Measurements from ENCODE around the gene NTRK2.

The NTRK2 gene

DNA sequence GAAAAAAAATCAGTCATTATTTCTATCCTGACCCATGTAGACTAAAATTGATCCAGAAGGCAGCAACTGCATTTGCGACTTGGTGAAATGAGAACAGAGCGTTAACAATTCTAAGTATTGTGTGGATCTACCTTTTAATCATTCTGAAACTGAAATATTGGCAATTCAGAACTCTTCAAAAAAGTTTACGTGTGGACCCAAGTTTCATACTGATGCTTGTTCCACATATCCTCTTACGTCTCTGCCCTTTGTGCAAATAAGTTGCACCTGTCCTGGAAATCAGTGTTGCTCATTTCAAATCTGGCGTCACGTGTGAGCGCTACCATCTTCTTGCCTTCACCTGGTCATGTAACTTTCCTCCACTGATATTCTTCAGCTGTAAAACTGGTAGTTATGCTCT, 74.7 kb downstream of the NTRK2 start:
- TF ChIP-seq, protein P1, sequence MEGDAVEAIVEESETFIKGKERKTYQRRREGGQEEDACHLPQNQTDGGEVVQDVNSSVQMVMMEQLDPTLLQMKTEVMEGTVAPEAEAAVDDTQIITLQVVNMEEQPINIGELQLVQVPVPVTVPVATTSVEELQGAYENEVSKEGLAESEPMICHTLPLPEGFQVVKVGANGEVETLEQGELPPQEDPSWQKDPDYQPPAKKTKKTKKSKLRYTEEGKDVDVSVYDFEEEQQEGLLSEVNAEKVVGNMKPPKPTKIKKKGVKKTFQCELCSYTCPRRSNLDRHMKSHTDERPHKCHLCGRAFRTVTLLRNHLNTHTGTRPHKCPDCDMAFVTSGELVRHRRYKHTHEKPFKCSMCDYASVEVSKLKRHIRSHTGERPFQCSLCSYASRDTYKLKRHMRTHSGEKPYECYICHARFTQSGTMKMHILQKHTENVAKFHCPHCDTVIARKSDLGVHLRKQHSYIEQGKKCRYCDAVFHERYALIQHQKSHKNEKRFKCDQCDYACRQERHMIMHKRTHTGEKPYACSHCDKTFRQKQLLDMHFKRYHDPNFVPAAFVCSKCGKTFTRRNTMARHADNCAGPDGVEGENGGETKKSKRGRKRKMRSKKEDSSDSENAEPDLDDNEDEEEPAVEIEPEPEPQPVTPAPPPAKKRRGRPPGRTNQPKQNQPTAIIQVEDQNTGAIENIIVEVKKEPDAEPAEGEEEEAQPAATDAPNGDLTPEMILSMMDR (conservative IDR thresholded peaks at IDR 0.05; ENCODE audit: low read depth, low read length) = no peak
- no peak overlapping the region for H3K4me3 ChIP-seq (ENCODE audit: low read length)
- DNase-seq (ENCODE audit: low read depth) = no peak

DNA sequence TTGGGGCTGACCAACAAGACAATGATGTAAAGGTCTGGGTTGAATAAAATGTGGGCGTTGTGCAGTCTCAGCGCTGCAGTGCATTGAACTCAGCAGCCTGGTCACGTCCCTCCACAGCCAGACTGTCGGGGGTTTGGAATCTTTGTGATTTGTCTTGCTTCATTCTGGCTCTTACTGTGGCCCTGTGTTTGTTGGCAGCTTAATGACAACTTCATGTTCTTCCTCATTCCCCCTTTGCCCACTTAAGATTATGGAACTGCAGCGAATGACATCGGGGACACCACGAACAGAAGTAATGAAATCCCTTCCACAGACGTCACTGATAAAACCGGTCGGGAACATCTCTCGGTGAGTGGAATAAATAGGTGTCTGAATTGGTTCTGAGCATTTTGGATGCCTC, 75.2 kb downstream of the NTRK2 start:
- DNase-seq (ENCODE audit: low read depth) = no peak
- TF ChIP-seq, protein P1 (conservative IDR thresholded peaks at IDR 0.05; ENCODE audit: low read depth, low read length) = no peak

DNA sequence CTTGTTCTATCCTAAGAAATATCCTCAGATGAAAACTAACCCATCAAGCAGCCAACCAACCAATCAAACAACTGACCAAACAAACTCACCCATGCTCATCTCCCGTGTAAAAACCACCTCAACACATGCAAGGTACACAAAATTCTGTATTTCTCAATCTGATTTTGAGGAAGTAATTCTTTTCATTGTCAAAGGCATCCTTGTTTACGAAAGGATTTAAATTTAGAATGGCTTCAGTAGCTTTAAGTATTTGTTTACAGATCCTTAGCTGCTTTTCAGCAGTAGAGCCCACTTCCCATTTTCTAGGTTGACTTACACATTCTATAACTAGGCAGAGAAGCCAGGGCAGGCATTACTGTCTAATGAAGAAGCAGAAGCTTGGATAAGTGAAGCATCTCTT, 78.6 kb downstream of the NTRK2 start:
- no peak overlapping the region for H3K4me3 ChIP-seq (ENCODE audit: low read length)
- no peak for DNase-seq (ENCODE audit: low read depth)
- TF ChIP-seq, protein P1 (conservative IDR thresholded peaks at IDR 0.05; ENCODE audit: low read depth, low read length) = no peak

More for the DNA sequence above, 75.2 kb downstream of the NTRK2 start:
- no peak overlapping the region for H3K4me3 ChIP-seq (ENCODE audit: low read length)

DNA sequence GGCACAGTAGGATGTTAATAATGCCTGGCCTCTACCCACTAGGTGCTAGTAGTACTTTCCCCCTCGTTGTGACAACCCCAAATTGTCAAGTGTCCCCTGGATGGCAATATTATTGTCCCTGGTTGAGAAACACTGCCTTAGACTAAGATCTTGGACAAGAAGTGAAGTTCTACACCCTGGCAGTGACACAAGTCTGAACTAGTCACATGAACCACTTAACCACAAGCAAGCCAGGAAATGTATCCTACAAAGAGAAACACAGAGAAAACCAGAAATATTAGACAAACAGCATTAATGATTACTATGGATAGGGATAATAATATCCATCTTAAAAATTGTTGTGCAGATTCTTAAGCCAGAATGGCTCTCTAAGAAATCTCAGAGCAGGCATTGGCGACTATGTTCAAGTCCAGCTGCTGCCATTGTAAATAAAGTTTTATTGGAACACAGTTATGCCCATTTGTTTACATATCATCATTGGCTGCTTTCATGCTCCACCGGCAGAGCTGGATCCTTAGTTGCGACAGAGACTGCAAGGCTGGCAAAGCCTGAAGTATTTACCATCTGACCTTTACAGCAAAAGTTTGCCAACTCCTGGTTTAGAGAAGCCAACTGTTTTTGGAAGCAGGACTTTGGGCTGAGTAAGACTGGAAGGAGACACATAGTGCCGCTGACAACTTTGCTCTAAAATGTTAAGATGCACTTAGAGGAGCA, 80.8 kb downstream of the NTRK2 start:
- DNase-seq (ENCODE audit: low read depth) = no peak
- TF ChIP-seq, protein P1 (conservative IDR thresholded peaks at IDR 0.05; ENCODE audit: low read depth, low read length) = no peak
- no peak overlapping the region for H3K4me3 ChIP-seq (ENCODE audit: low read length)

DNA sequence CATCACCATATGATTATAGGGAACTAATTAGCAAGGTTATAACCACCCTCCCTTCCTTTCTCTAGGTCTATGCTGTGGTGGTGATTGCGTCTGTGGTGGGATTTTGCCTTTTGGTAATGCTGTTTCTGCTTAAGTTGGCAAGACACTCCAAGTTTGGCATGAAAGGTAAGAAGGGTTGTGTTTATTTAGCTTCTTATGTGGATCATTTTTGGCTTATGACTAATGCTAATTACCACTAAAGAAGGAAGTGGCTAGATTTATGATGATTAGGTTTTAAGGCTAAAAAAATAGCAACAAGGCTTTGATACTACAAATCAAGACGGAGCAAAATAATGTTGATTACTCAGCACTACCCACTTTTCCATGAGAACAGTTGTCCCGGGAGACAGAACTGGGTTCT, 82.4 kb downstream of the NTRK2 start:
- peak; percentile 74 for DNase-seq (ENCODE audit: low read depth)
- TF ChIP-seq, protein P1 (conservative IDR thresholded peaks at IDR 0.05; ENCODE audit: low read depth, low read length) = no peak
- no peak overlapping the region for H3K4me3 ChIP-seq (ENCODE audit: low read length)

DNA sequence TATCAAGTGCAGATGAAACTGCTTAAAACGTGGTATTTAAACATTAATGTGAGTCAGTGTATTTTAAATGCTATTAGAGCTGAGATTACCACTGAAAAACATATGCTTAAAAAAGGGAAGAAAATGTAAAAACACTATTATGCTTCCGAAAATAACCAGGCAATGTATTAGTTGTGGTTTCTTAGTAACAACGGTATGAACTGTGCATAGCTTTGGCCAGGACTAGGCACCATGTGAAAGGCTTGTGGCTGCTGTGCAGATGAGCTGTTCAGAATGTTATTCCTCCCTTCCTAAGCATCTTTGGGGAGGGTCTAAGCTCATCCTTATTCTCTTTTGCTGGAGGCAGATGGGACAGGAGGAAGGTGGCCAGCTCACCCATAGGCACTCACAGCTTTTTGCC, 84.9 kb downstream of the NTRK2 start:
- TF ChIP-seq, protein P1 (conservative IDR thresholded peaks at IDR 0.05; ENCODE audit: low read depth, low read length) = no peak
- peak; percentile 37 for DNase-seq (ENCODE audit: low read depth)

DNA sequence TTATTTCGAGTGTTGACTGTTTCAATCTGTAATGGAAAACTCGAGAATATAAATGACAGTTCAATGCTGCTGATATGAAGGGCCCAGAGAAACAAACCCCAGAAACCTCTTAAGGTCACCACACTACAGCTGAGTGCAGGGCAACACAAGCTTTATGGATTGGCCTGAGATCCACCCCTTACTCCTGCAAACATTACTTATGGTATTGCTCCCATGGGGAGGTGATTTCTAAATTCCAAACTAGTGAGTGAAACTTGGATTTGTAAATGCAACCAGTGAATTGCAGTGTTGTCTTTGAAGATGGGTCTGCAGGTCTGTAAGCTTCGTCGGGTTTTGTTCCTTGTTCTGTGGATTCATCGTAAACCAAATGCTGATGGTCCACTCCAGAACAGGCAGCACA, 85.4 kb downstream of the NTRK2 start:
- no peak overlapping the region for H3K4me3 ChIP-seq (ENCODE audit: low read length)

More for the DNA sequence above, 84.9 kb downstream of the NTRK2 start:
- H3K4me3 ChIP-seq (ENCODE audit: low read length) = no peak overlapping the region

More for the DNA sequence above, 85.4 kb downstream of the NTRK2 start:
- TF ChIP-seq, protein P1 (conservative IDR thresholded peaks at IDR 0.05; ENCODE audit: low read depth, low read length) = no peak
- DNase-seq (ENCODE audit: low read depth) = no peak
